Measurements from ENCODE around the gene CRAT.
A peak's percentile ranks its signal among the peaks of the same experiment; 100 is the strongest.

Gene CRAT

DNA sequence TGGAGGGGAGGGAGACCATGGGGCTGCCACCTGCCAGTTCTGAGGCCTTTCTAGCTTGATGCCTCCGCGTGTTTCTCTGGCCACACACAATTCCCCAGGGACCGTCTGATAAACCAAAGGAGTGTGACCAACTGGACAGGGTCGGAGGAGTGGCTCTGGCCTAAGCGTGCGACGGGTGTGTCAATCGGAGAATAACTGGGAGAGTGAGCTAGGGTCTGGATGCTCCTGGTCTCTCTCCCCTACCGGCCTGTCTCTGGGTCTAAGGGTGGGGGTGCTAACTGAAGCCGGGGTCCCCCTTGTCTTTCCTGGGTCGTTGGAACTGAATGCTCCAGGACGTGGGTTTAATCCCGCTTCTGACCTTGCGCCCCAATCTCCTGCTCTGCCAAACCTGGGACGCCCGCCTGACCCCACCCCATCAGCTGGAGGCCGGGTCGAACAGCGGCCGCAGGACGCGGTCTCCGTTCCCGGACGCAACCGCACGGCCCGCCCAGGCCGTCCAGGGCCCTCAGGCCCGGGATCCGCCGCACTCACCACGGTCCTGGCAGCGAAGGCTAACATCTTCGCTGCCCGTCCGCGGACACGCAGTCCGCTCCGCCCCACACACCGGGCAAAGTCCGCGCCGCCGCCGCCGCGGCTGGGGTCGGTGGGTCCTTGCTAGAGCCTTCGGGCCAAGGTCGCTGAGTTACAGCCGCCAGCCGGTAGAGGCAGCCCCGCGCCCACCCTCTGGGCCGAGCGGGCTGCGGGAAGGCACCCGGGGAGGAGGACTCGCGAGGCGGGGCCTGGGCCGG, 447 bp downstream of the CRAT start:
- no peak for DNase-seq

- peak; percentile 38 to 56 (median 42) for DNase-seq
These were observed 1.1 kb downstream of the CRAT start for GRCh38 chr9:129109537-129109903.

DNA sequence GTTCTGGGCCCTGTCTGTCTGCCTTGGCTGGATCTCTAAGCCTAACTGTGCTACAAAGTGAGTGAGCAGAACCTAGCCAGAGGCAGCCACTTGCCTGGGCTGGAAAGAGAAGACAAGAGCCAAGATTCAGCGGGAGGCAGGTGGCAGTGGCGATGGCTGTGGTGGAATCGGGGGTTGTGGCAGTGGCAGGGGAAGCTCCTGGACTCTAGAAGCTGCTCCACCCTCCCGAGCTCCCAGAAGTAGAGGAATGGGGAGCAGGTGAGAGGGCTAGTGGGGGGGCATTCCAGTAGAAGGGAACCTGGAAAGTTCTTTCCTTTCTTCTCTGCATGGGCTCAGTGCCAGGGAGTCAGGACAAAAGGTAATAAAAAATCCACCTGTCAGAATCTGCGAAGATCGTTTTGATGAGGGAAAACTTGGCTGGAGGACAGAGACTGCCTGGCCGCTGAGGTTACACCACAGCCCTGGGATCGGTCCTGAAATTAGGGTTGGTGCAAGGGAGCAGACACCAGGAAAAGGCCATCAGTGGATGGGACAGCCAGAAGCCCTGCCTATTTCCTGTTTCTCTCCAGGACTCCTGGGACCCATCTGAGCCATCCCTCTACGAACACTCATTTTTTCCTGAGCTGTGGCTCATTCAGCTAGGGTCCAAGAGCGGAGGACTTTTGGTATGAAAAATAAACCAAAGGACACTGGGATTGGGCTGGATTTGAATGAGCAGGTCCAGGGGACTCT, 1.6 kb downstream of the CRAT start:
- no peak for DNase-seq

- no peak for DNase-seq
These were observed 2.3 kb downstream of the CRAT start for GRCh38 chr9:129108083-129108804.

DNA sequence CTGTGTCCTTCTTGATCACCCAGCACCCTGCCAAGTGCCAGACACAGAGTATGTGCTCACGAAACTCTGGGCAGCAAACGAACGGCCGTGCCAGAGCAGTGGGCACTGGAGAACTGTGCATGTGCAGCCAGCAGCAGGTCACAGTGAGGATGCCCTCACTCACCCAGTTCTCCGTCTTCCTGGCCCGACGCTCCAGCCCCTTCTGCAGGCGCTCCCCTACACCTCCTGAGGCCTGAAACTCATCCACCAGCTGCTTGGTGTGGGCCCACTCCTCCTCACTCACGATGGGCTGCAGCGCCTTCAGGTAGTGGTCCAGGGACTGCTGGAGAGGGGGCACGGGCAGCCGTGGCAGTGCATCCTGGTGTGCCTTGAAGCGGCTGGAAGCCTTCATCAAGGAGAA, 2.9 kb downstream of the CRAT start:
- no peak for DNase-seq

DNA sequence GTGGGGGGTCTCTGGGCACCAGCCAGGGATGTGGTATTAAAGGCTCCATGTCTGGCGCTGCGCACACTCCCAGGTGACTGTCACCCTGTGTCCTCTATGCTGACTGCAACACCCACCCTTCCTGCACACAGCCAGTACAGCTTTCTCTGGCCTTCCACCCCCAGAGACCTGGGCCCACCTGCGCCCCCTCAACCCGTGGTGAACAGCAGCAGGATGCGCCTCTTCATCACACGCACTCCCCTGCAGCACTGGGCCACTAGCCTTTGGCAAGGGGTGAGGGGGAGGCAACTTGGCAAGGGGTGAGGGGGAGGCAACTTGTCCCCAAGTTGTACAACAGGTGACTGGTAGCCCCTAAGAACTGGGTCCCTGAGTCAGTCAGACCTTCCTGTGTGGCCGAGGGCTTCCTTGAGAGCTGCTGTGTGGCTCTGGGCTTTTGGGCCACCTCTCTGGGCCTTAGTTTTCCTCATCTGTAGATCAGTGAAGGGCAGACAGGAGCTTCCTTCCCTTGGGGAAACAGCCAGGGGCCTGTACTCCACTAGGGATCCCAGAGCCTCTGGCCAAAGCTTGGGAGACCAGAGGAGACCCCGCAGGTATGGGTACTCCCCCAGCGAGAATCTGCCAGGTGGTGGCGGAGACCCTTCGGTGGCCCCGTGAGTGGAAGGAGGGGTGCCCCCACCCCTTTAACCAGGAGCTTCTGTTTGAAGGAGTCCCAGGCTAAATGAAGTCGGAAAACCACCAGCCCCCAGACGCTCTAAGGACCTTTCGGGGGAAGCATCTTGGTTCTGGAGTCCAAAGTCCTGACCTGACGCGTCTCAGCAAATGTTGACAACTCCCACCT, 4.5 kb downstream of the CRAT start:
- DNase-seq, result no peak

DNA sequence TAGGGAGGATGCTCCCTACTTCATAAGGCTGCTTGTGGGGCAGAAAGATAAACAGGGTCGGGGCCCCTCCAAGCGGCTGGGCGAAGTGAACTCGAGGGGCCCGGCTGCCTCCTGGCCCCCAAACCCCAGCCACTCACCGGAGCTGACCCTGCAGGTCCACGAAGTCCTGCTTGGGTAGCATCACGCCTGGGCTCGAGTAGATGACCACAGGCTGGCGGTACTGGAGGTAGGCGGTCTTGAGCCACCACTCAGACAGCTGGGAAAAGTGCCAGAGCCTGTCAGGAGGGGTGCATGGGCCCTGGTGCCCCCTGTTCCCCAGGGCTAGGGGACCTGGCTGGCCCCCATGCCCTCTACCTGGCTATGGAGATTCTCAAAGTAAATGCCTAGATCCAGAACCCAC, 6.5 kb downstream of the CRAT start:
- DNase-seq, result no peak

DNA sequence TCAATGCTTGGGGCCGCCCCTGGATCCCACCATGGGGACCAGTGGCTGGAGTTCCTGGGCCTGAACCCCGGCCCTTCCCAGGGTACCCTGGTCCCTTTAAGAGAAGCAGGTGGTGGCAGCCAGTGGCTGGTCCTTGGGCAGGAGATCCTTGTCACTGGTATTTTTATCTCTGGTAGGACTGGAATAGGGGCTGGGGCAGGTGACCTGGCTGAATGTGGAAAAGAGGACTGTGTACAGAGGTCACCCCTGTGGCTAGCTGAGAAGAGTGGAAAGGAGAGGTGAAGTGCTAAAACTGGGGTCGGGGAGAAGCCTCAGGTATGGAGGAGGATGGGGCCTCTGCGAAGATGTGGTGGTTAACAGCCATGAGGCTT, 7.0 kb downstream of the CRAT start:
- DNase-seq, result no peak

- DNase-seq, result peak; percentile 59 to 74 (median 65)
These were observed 7.6 kb downstream of the CRAT start for GRCh38 chr9:129102791-129103594.

DNA sequence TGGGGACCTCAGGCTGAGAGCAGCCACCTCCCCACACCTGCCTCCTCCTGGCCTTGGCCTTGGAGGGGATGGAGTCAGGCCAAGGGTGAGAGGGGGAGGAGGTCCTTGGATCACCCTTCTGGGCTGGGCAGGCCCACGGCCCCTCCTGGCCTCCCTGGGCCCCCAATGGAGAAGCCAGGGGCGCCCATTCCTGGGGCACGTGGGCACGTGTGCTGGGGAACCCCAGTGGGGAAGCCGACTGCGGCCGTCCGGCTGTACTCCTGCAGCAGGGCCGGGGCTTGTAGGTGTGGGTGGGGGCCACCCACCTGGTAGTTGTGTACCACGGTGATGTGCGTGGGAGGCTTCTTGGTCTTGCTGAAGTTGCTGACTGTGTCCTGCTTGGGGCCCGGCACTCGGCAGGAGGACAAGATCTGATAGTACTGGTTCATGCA, 8.5 kb downstream of the CRAT start:
- no peak for DNase-seq

DNA sequence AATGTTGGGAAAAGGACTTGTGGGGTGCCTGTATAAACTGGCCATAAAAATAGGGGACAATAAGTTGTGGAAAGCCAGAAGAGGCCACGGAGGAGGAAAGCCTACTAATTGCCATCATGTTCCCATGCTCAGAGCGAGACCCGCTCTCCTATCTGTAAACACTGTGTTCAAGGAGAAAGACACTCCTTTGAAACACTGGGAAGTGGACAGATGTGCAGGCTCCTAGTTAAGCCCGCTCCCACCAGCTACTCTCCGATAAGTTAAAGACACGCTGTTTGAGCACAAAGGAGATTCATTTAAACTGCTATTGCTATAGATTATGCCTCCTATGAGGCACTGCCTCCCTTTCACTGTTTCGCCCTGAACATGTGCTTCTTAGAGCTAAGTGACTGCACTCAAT, 9.3 kb downstream of the CRAT start:
- no peak for DNase-seq

DNA sequence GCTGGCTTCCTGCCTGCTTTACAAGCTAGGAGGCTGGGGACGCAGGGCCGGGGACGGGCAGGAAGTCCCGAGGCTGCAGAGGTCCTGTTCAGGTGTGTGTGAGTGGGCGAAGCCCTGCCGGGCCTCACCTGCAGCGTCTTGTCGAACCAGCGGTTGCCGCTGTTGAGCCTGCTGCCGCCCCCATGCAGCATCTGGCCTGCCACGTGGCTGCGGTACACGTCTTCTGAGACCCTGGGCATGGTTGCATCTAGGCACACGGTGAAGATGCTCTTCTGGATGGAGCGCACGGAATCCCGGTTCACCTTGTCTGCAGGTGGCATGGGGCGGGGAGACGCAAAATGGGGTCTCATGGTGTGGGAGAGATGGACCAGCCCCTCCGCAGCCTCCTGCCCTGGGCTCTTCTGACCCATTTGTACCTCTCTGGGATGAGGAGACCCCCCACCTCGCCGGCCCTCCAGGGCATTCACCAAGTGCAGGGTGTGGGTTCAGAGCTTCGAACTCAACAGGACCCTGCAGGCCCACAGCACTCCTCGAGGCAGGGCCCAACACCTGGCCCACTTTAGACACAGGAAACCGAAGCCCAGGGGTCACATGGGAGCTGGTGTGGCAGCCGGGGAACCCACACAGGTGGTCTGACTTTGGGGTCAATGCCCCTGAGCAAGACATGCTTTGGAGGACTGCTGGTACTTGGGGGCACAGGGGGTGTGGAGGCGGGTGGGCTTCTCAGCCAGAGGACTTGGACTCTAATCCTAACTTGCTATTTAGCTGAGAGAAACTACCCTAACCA, 10.0 kb downstream of the CRAT start:
- DNase-seq, result no peak

- no peak for DNase-seq
These were observed 12.3 kb downstream of the CRAT start for GRCh38 chr9:129098328-129098727.

GRCh38 chr9:129097671-129098306, 12.8 kb downstream of the CRAT start:
- no peak for DNase-seq

DNA sequence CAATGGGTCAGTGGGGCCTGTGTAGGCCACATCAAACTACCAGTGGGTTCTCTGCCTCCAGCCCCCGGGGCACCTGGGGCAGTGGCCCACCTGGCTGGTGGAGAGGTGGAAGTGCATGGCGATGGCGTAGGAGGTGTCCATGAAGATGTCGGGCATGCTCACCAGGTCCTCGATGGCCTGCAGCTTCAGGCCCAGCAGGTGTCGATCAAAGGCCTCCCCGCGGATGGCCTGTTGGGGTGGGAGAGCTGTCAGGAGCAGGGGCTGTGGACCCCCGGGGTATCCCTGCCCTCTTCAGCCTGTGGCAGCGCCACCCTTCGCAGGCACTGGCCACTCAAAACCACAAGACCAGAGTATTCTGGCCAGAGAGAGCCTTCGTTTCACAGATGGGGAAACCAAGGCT, 14.7 kb downstream of the CRAT start:
- no peak for DNase-seq

DNA sequence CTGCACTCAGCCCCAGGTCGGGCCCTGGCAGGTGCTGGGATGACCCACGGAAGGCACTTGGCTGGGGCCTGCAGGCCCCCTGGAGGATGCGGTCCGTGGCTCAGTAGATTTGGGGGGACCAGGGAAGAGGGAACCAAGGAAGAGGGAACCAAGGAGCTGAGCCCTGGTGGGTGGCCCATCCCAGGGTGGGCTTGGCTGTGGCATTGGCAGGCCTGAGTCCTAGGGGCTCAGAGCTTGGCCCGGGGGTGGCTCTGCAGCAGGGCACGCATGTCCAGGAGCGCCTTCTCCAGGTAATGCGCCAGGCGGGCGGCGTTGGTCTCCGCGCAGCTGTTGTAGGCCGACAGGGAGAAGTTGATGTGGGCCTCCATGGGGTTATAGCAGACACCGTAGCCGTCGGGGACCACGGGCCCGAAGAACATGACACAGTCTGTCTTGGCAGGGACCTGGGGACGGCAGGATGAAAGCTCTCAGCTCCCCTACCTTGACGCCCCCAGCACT, 15.4 kb downstream of the CRAT start:
- DNase-seq, result no peak

DNA sequence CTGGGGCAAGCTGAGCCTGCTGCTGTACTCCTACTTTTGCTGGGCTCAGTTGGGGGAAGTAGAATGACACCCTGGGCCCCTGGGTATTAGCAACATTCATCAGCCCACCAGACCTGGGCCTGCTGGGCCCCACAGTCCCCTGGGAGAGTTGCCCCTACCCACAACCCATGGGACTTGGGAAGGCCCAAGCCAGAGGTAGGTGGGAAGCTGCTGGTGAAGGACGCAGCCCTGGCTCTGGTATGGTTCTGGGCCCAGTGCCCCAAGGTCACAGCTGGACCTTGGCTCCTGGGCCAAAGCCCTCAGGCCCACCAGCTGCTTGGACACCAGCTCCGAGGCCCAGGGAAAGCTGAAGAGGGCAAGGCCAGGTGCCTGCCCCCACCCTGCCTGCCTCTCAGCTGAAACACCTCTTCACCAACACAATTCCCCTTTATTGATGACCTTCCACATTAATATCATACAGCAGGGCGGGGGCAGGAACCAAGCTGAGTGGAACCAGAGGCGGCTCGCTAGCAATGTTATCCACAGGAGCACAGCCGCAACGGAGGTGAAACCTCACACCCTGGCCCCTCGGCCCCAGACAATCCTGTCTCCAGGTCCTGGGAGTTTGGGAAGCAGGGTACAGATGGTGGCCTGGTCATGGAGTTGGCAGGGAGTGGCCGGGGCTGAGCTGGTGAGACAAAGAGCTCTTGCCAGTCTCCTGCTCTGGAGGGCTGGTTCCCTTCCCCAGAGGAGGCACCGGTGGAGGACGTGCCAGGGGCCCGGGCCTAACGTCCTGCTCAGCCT, 16.0 kb downstream of the CRAT start:
- DNase-seq, result no peak

- DNase-seq, result no peak
These were observed 16.8 kb downstream of the CRAT start for GRCh38 chr9:129093602-129094386.

DNA sequence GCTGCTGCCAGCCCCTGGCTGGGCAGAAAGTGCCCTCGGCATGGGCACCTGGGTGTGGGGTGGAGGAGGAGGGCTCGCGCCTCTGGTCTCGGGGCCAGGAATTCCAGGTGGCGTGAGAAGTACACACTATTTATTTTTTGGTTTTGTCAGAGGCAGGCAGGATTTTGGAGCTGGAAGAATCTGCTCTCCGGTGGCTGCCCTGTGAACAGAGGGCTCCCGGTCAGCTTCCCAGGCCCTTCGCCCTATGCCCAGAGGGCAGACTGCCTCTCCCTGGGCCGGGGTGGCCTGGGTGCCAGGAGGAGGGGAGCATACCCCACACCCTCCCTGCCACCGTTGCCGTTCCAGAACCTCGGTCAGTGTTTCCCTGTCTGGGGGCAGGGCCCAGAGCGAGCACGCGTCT, 21.3 kb downstream of the CRAT start:
- DNase-seq, result no peak
